CD8-positive, alpha-beta memory T cell (primary cell): ENCODE results near the gene CARS1. TPM values are rescaled to one million over a fixed set of nuclear protein-coding genes. Genes with fewer than 3 reads are reported as not detected.
A peak's percentile ranks its signal among the peaks of the same experiment; 100 is the strongest.

Experiments used
- CTCF ChIA-PET: fragments of 350-600 bp; sonication (Branson Sonifier 250); formaldehyde crosslinking; loops from one replicate; lab custom pipeline; 2021; ENCODE audit warnings: antibody characterized with exemption; lab: Charles Lee
- POLR2A ChIA-PET: fragments of 350-600 bp; sonication (Branson Sonifier 250); formaldehyde crosslinking; loops from one replicate; lab custom pipeline; 2021; ENCODE audit warnings: antibody characterized with exemption; lab: Charles Lee
- DNase-seq, 5 donors: peaks; one replicate each; pipeline versions ENCODE4 v3.0.0 to v3.0.0-alpha.2; 2020 to 2022; ENCODE audit warnings: mixed read lengths in 1 of 5
- H3K27ac ChIP-seq: one replicate; pipeline ENCODE4 v1.7.0; 2013; ENCODE audit warnings: low read depth, mild to moderate bottlenecking, low read length, moderate library complexity
- H3K27me3 ChIP-seq: 2 replicates; pipeline ENCODE4 v1.7.0; 2013; ENCODE audit warnings: low read length, mild to moderate bottlenecking; ENCODE audit not compliant: insufficient read depth, poor library complexity, severe bottlenecking
- H3K36me3 ChIP-seq: 2 replicates; pipeline ENCODE4 v1.7.0; 2013; ENCODE audit warnings: mild to moderate bottlenecking, low read length, moderate library complexity; ENCODE audit not compliant: insufficient read depth
- H3K4me1 ChIP-seq: 2 replicates; pipeline ENCODE4 v1.7.0; 2013; ENCODE audit warnings: mild to moderate bottlenecking, low read length, moderate library complexity; ENCODE audit not compliant: insufficient read depth
- H3K4me3 ChIP-seq: 2 replicates; pipeline ENCODE4 v1.7.0; 2013; ENCODE audit warnings: mild to moderate bottlenecking, low read length
- H3K9me3 ChIP-seq: 2 replicates; pipeline ENCODE4 v1.7.0; 2013; ENCODE audit warnings: mild to moderate bottlenecking, low read length
- H3K27ac Mint-ChIP-seq, 8 donors: one replicate each; pipeline ENCODE4 v1.8.0; 2020 to 2021; ENCODE audit warnings: mixed read lengths in 8 of 8, mild to moderate bottlenecking in 6 of 8, inconsistent platforms in 3 of 8, moderate library complexity in 3 of 8
- H3K27me3 Mint-ChIP-seq, 2 donors: one replicate each; pipeline ENCODE4 v1.8.0; 2020 to 2021; ENCODE audit warnings: mixed read lengths in 2 of 2, mild to moderate bottlenecking in 1 of 2, moderate library complexity in 1 of 2
- H3K36me3 Mint-ChIP-seq, 3 donors: one replicate each; pipeline ENCODE4 v1.8.0; 2020 to 2021; ENCODE audit warnings: mixed read lengths in 3 of 3, inconsistent platforms in 1 of 3, mild to moderate bottlenecking in 1 of 3
- H3K4me1 Mint-ChIP-seq, 3 donors: one replicate each; pipeline ENCODE4 v1.8.0; 2020 to 2021; ENCODE audit warnings: mixed read lengths in 3 of 3, inconsistent platforms in 1 of 3, mild to moderate bottlenecking in 1 of 3
- H3K4me3 Mint-ChIP-seq, 7 donors: one replicate each; pipeline ENCODE4 v1.8.0; 2020 to 2021; ENCODE audit warnings: mixed read lengths in 7 of 7, mild to moderate bottlenecking in 6 of 7, moderate library complexity in 4 of 7, inconsistent platforms in 2 of 7
- H3K9me3 Mint-ChIP-seq, 5 donors: one replicate each; pipeline ENCODE4 v1.8.0; 2020 to 2022; ENCODE audit warnings: mixed read lengths in 5 of 5, mild to moderate bottlenecking in 3 of 5, moderate library complexity in 2 of 5, inconsistent platforms in 1 of 5
- polyA plus RNA-seq: library from polyadenylated mRNA; unstranded; fragments of 300-500 nt; fragmentation: Illumina TruSeq; gene quantifications from one replicate; pipeline ENCODE4 v1.2.3, GENCODE V29; 2021
- total RNA-seq, 2 experiments: library from RNA; stranded (reverse); gene quantifications; one replicate each; pipeline ENCODE4 v1.2.3, GENCODE V29; 2021

CARS1 gene
- total and polyA plus RNA-seq, 3 experiments from 2014 or later: 43.4 to 83.3 (median 81.2) TPM

DNA sequence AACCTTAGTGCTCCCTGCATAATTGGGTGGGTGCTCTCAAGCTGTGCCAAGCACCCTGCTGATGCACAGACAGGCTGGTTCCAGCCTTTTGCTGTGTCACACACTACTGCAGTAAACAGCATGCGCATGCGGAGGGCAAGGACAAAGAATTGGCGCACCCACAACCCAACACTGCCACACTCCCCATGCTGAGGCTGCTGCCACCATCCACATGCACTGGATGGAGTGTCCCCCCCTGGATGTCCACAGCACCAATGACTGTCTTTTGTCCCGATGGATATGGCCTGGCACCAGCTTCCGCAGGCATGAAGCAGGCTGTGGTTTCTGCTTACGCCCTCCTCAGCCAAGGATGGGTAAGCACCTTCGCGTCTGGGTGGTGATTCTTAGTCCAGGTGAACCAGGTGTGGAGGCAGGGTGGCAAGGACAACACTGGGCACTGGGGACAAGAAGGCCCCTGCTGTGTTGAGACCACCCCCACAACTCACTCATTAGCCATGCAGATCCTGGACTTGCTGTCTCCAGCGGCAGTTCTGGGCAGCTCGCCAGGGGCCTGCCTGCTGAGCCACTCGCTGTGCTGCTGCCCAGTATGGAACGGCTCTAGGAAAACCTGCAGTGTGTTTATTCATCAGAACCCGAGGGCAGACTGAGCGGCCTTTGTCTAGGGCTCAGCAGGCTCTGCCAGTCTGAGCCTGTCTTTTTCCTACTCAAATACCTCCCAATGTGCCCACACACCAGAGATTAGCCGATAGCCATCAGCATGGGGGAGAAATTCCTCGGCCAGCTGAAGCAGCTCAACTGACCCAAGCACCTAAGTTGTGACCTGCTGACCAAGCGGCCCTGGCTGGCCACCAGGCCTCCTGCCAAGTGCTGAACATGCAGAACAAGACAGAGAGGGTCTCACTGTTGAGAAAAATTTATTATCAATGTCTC is 56.9 kb downstream of the CARS1 start:
- Mint-ChIP-seq H3K4me3 (no peak overlapping the region), H3K27me3 (no peaks in the 10 kb centered on the region), H3K9me3 (no peaks in the 10 kb centered on the region), H3K36me3 (peaks cover 4 to 60% (median 17%) of the 10 kb centered on the region in 3 donors), H3K4me1 (peaks cover 0 to 19% (median 0%) of the 10 kb centered on the region in 3 donors), H3K27ac (no peak overlapping the region)
- Histone ChIP-seq H3K4me1 (no peaks in the 10 kb centered on the region), H3K4me3 (no peak overlapping the region), H3K9me3 (no peaks in the 10 kb centered on the region), H3K27me3 (no peaks in the 10 kb centered on the region), H3K36me3 (peaks cover 20% of the 10 kb centered on the region), H3K27ac (no peak overlapping the region)
- ChIA-PET POLR2A (no interaction called here), CTCF (interaction anchor here (1.1 to 1.8 kb wide), 2 partner anchors 8 to 91 kb away, joined by 4 to 5 read pairs; partner anchors contain the start of gene NAP1L4)
- DNase-seq: no peak

DNA sequence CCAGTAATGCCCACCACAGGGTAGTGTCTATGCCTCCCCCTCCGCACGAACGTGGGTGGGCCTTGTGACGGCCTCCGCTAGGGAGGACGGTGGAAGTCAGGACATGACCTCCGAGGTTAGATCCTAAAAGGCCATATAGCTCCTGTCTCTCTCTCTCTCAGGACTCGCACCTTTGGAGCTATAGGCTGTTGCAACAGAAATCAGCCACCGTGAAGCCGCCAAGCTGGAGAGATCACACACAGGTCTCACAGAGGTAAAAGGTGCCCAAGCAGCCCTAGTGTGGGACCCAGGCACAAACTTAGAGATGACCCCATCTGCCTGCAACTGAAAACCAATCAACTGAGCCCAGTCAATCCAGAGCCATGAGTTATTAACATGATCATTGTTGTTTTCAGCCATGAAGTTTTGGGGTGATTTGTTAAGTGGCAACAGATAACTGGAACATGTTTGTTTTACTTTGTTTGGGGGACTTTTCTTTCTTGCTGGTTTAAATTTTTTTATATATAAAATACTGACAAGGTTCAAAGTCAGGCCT is 57.7 kb downstream of the CARS1 start:
- POLR2A ChIA-PET: no interaction called here
- CTCF ChIA-PET: no interaction called here

DNA sequence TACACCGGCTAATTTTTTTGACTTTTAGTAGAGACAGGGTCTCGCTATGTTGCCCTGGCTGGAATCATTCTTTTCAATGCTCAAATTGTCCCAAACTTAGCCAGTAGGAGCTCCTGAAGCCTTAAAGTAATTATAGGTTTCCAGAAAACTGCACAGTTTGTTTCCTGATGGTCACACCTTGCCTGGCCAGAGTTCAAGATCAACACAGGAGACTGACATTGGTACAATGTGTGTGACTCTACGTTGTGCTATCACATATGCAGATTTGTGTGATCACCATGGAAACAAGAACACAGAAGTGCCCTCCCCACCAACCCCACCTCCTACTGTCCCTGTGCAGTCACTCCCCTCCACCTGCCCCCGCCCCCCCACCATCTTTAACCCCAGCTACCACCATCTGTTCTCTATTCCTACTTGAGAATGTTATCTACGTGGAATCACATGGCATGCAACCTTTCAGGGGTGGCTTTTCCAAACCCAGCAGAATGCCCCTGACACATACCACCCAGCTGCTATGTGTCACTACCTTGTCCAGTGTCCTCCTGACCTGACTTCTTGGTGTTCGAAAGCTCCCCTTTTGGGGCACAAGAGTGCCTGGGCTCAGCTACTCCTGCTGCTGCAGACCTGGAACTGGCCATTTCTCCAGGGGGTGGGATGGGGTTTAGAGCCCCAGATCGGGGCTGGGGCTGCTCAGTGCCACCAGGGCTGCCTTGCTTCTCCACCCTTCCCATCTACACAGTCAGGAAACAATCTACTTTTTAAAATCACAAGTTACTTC is 59.0 kb downstream of the CARS1 start:
- peaks cover 11% of the 10 kb centered on the region for H3K36me3 ChIP-seq
- Mint-ChIP-seq H3K27ac (peak overlapping the region in 1 of 8 donors; percentile 32), H3K36me3 (peaks cover 4 to 43% (median 15%) of the 10 kb centered on the region in 3 donors), H3K4me3 (no peak overlapping the region), H3K4me1 (peaks cover 0 to 9% (median 0%) of the 10 kb centered on the region in 3 donors), H3K27me3 (peaks cover 0 to 3% of the 10 kb centered on the region in 2 donors), H3K9me3 (no peaks in the 10 kb centered on the region)
- CTCF ChIA-PET: interaction anchor here (0.6 to 1.5 kb wide), 3 partner anchors 8 to 23 kb away, joined by 3 to 6 read pairs (median 4); no protein-coding TSS in a partner anchor
- H3K27ac ChIP-seq: no peak overlapping the region
- no peaks in the 10 kb centered on the region for H3K4me1 ChIP-seq
- H3K9me3 ChIP-seq: no peaks in the 10 kb centered on the region
- H3K4me3 ChIP-seq: no peak overlapping the region
- DNase-seq: no peak
- no peaks in the 10 kb centered on the region for H3K27me3 ChIP-seq
- POLR2A ChIA-PET: no interaction called here

More for the DNA sequence above, 57.7 kb downstream of the CARS1 start:
- H3K27ac Mint-ChIP-seq: peak overlapping the region in 2 of 8 donors; percentile 14 to 58
- H3K4me3 Mint-ChIP-seq: no peak overlapping the region
- H3K9me3 Mint-ChIP-seq: no peaks in the 10 kb centered on the region
- Histone ChIP-seq H3K4me1 (no peaks in the 10 kb centered on the region), H3K27ac (no peak overlapping the region), H3K4me3 (no peak overlapping the region), H3K27me3 (no peaks in the 10 kb centered on the region), H3K9me3 (no peaks in the 10 kb centered on the region), H3K36me3 (peaks cover 20% of the 10 kb centered on the region)
- H3K36me3 Mint-ChIP-seq: peaks cover 4 to 56% (median 15%) of the 10 kb centered on the region in 3 donors
- peaks cover 0 to under 1% of the 10 kb centered on the region in 2 donors for H3K27me3 Mint-ChIP-seq
- no peak for DNase-seq
- peaks cover 0 to 17% (median 0%) of the 10 kb centered on the region in 3 donors for H3K4me1 Mint-ChIP-seq

DNA sequence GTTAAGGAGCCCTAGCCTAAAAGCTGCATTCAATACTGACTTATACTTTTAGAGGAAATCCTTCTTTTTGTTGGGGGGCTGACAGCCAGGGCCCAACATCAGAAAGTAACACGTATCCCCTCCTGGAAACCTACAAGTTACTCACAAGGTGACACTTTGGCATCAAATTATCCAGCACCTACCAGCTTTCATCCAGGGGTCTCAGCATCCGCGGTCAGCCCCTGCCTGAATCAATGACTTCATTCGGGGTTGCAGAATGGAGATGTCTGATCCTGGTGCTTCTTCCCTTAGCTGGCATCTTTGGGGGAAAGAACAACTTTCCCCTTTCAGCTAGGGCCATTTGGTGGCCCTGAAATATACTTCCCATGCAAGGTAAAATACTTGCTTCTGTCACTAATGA is 59.8 kb downstream of the CARS1 start:
- no peak for DNase-seq
- Mint-ChIP-seq H3K36me3 (peaks cover 0 to 36% (median 11%) of the 10 kb centered on the region in 3 donors), H3K27ac (peak overlapping the region in 1 of 8 donors; percentile 56), H3K27me3 (peaks cover 0 to 3% of the 10 kb centered on the region in 2 donors), H3K9me3 (no peaks in the 10 kb centered on the region), H3K4me1 (peaks cover 0 to 5% (median 3%) of the 10 kb centered on the region in 3 donors), H3K4me3 (no peak overlapping the region)
- peaks cover 7% of the 10 kb centered on the region for H3K4me1 ChIP-seq
- no peak overlapping the region for H3K27ac ChIP-seq
- no peak overlapping the region for H3K4me3 ChIP-seq
- H3K36me3 ChIP-seq: peaks cover 11% of the 10 kb centered on the region
- ChIA-PET CTCF (interaction anchor here (0.6 to 1.5 kb wide), 3 partner anchors 9 to 24 kb away, joined by 3 to 6 read pairs (median 4); no protein-coding TSS in a partner anchor), POLR2A (no interaction called here)
- H3K9me3 ChIP-seq: no peaks in the 10 kb centered on the region
- H3K27me3 ChIP-seq: no peaks in the 10 kb centered on the region

DNA sequence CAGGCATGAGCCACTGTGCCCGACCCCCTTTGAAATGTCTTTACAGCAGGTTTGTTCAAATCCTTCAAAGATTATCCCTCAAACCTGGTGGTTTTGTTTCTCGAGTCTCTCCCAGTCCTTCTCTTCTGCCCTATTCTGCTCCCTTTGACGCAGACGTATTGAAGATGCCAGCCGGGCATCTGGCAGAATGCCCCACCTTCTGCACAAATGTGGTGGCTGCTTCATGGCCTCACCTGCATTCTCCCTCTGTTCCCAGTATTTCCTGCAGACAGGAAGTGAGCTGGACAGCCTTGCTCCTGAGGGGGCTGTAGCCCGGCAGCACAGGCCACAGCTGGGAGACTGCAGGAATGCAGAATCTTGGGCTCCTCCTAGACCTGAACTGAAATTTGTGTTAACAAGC is 60.2 kb downstream of the CARS1 start:
- H3K4me3 Mint-ChIP-seq: no peak overlapping the region
- no peak for DNase-seq
- peaks cover 0 to 34% (median 10%) of the 10 kb centered on the region in 3 donors for H3K36me3 Mint-ChIP-seq
- Histone ChIP-seq H3K36me3 (peaks cover 6% of the 10 kb centered on the region), H3K4me1 (peaks cover 7% of the 10 kb centered on the region), H3K4me3 (no peak overlapping the region), H3K9me3 (no peaks in the 10 kb centered on the region), H3K27ac (no peak overlapping the region), H3K27me3 (no peaks in the 10 kb centered on the region)
- peaks cover 0 to 5% (median 3%) of the 10 kb centered on the region in 3 donors for H3K4me1 Mint-ChIP-seq
- H3K9me3 Mint-ChIP-seq: peaks cover 0 to 3% (median 0%) of the 10 kb centered on the region in 5 donors
- ChIA-PET POLR2A (no interaction called here), CTCF (interaction anchor here (0.9 to 1.5 kb wide), 2 partner anchors 10 to 24 kb away, joined by 4 to 6 read pairs; no protein-coding TSS in a partner anchor)
- peak overlapping the region in 1 of 8 donors; percentile 56 for H3K27ac Mint-ChIP-seq
- peaks cover 0 to 3% of the 10 kb centered on the region in 2 donors for H3K27me3 Mint-ChIP-seq

DNA sequence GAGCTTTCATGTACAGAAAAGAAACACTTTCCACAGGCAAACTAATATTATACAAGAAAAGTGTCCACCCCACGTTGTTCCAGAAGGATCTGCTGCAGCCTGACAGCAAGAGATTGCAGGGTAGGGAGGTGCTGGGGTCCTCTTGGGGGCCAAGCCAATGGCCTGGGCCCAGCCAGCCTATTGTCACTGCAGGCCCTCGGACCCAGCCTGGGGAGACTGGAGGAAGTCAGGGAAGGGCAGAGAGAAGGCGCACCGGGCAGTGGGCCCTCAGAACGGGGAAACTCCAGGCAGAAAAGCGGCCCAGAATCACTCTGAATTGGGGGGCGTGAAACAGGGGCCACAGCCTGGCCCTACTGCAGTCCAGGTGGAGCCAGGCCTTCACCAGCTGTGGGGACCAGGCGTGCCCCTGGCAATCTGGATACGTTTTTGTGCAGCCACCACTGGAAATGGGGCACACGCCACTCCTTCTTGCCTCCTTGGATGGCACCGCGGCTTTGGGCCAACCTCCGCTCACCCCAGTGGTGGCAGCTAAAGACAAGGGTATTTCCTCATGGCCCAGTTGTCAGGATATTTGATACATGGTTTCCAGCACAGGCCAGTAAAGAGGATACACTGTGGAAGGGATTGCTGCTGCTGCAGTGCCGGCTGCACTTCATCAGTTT is 61.2 kb downstream of the CARS1 start:
- Mint-ChIP-seq H3K27me3 (peaks cover 0 to 3% of the 10 kb centered on the region in 2 donors), H3K9me3 (peaks cover 0 to 3% (median 0%) of the 10 kb centered on the region in 5 donors), H3K27ac (peak overlapping the region in 1 of 8 donors; percentile 59), H3K4me1 (peaks cover 0 to 5% (median 4%) of the 10 kb centered on the region in 3 donors), H3K36me3 (peaks cover 0 to 31% (median 1%) of the 10 kb centered on the region in 3 donors), H3K4me3 (peak overlapping the region in 1 of 7 donors; percentile 50)
- Histone ChIP-seq H3K4me1 (peaks cover 7% of the 10 kb centered on the region), H3K4me3 (no peak overlapping the region), H3K9me3 (no peaks in the 10 kb centered on the region), H3K36me3 (no peaks in the 10 kb centered on the region), H3K27ac (no peak overlapping the region), H3K27me3 (no peaks in the 10 kb centered on the region)
- no peak for DNase-seq
- ChIA-PET POLR2A (interaction anchor here (0.7 kb wide), 1 partner anchor 19 kb away, joined by 3 read pairs; no protein-coding TSS in a partner anchor), CTCF (interaction anchor here (1.0 kb wide), 1 partner anchor 11 kb away, joined by 4 read pairs; no protein-coding TSS in a partner anchor)
